GM19025 (cell line): ENCODE measurements around the gene ZNF850.
"Not testable (repeated sequence)": the region's sequence is repeated elsewhere in the genome, so short reads cannot be mapped to it uniquely, and the experiment has no call there.

Experiments
- ATAC-seq: cut with Tn5 transposase; IDR thresholded peaks from one replicate; pipeline ENCODE4 v1.9.1; 2021; ENCODE audit warnings: mild to moderate bottlenecking, low read depth, moderate library complexity; ENCODE audit not compliant: unreplicated experiment

The ZNF850 gene

GRCh38 chr19:36772311-36773222 lies at the start of gene ZNF850:
TSS of gene ZNF850 (minus strand) at chr19:36772807. CDS start at chr19:36762606, 10,201 bp downstream.
- peak; percentile 94 for ATAC-seq

- no peak for ATAC-seq
Measured at GRCh38 chr19:36821758-36822157, 49.2 kb upstream of the ZNF850 start.

GRCh38 chr19:36819130-36819630 lies 46.6 kb upstream of the ZNF850 start:
- ATAC-seq = no peak

GRCh38 chr19:36807029-36807428 lies 34.4 kb upstream of the ZNF850 start:
- ATAC-seq = no peak

- ATAC-seq = no peak
Measured at GRCh38 chr19:36805364-36805763, 32.8 kb upstream of the ZNF850 start.

- ATAC-seq = no peak
Measured at GRCh38 chr19:36797786-36798108, 25.1 kb upstream of the ZNF850 start.

- no peak for ATAC-seq
Measured at GRCh38 chr19:36796714-36796992, 24.0 kb upstream of the ZNF850 start.

- not testable (repeated sequence) for ATAC-seq
Measured at GRCh38 chr19:36791420-36792141, 19.0 kb upstream of the ZNF850 start.

GRCh38 chr19:36775768-36776167 lies 3.2 kb upstream of the ZNF850 start:
- ATAC-seq = no peak

GRCh38 chr19:36773223-36773579 lies 594 bp upstream of the ZNF850 start:
- ATAC-seq = peak; percentile 19

- no peak for ATAC-seq
Measured at GRCh38 chr19:36771261-36772231, 1.1 kb downstream of the ZNF850 start.

GRCh38 chr19:36750066-36750691 lies 22.4 kb downstream of the ZNF850 start:
- ATAC-seq = no peak

- ATAC-seq = not testable (repeated sequence)
Measured at GRCh38 chr19:36749613-36750012, 23.0 kb downstream of the ZNF850 start.

- ATAC-seq = no peak
Measured at GRCh38 chr19:36748431-36749275, 24.0 kb downstream of the ZNF850 start.

- no peak for ATAC-seq
Measured at GRCh38 chr19:36747750-36748149, 24.9 kb downstream of the ZNF850 start.

- no peak for ATAC-seq
Measured at GRCh38 chr19:36745870-36746269, 26.7 kb downstream of the ZNF850 start.

- not testable (repeated sequence) for ATAC-seq
Measured at GRCh38 chr19:36736166-36736565, 36.4 kb downstream of the ZNF850 start.

GRCh38 chr19:36719687-36720556 lies 52.7 kb downstream of the ZNF850 start:
- no peak for ATAC-seq
